B cell (primary cell): ENCODE data around the gene TMIE. TPM values are rescaled to one million over a fixed set of nuclear protein-coding genes. Genes with fewer than 3 reads are reported as not detected.

Experiments
- ATAC-seq: fragments of 200-7000 bp; cut with Tn5 transposase; one replicate; pipeline ENCODE4 v1.10.0; 2021; ENCODE audit warnings: low read depth, mild to moderate bottlenecking, moderate number of reproducible peaks, moderate library complexity
- CTCF ChIA-PET: fragments of 350-600 bp; sonication (Branson Sonifier 250); formaldehyde crosslinking; loops from one replicate; lab custom pipeline; 2021; ENCODE audit warnings: antibody characterized with exemption, inconsistent platforms; lab: Charles Lee
- POLR2A ChIA-PET: fragments of 350-600 bp; sonication (Branson Sonifier 250); formaldehyde crosslinking; loops from one replicate; lab custom pipeline; 2021; ENCODE audit warnings: antibody characterized with exemption; lab: Charles Lee
- DNase-seq: peaks from one replicate; pipeline ENCODE4 v3.0.0; 2013
- H2AFZ ChIP-seq: 2 replicates; pipeline ENCODE4 v1.6.1; 2012; ENCODE audit warnings: mild to moderate bottlenecking, low read depth, low read length; ENCODE audit not compliant: insufficient read depth, poor library complexity, severe bottlenecking
- H3K27ac ChIP-seq, 2 donors: 1 replicate in 1 of 2; 2 replicates in 1 of 2; pipeline ENCODE4 v1.5.1; 2012 to 2013; ENCODE audit warnings: low read length in 2 of 2, mild to moderate bottlenecking in 2 of 2, moderate library complexity in 1 of 2
- H3K27me3 ChIP-seq, 4 experiments: fragments of 200-600 bp in 1 of 4; sonication (generic) in 1 of 4; replicated peaks in 1 of 4; 1 replicate in 2 of 4; 2 replicates in 2 of 4; pipeline versions ENCODE4 v1.6.1 to v1.7.0; 2013 to 2016; ENCODE audit warnings: low read length in 3 of 4, mild to moderate bottlenecking in 2 of 4, mixed read lengths in 1 of 4, moderate library complexity in 1 of 4; ENCODE audit not compliant: insufficient read depth in 4 of 4, control insufficient read depth in 3 of 4; ENCODE audit errors: control extremely low read depth in 1 of 4
- H3K36me3 ChIP-seq, 2 experiments: replicated peaks in 1 of 2; 1 replicate in 1 of 2; 2 replicates in 1 of 2; pipeline versions ENCODE4 v1.6.1 to v1.7.1; 2013; ENCODE audit warnings: low read length in 1 of 2; ENCODE audit not compliant: insufficient read depth in 2 of 2, control insufficient read depth in 1 of 2; ENCODE audit errors: control extremely low read depth in 1 of 2, extremely low read depth in 1 of 2
- H3K4me1 ChIP-seq, 2 donors: fragments of 200-600 bp in 1 of 2; sonication (generic) in 1 of 2; 1 replicate in 1 of 2; 2 replicates in 1 of 2; pipeline versions ENCODE4 v1.5.1 to v1.6.1; 2013 to 2017; ENCODE audit warnings: low read length in 2 of 2; ENCODE audit not compliant: control insufficient read depth in 2 of 2, insufficient read depth in 2 of 2
- H3K4me2 ChIP-seq: replicated peaks from 2 replicates; pipeline ENCODE3; 2012; ENCODE audit warnings: mild to moderate bottlenecking, low read depth, low read length; ENCODE audit not compliant: poor library complexity, severe bottlenecking
- H3K4me3 ChIP-seq, 5 experiments: fragments of 200-600 bp in 1 of 5; sonication (generic) in 1 of 5; 1 replicate in 3 of 5; 2 replicates in 2 of 5; pipeline versions ENCODE4 v1.5.1 to v1.7.0; 2011 to 2016; ENCODE audit warnings: low read length in 4 of 5, mild to moderate bottlenecking in 4 of 5, low read depth in 2 of 5, control low read depth in 1 of 5, moderate library complexity in 1 of 5; ENCODE audit not compliant: insufficient read depth in 1 of 5; ENCODE audit errors: control extremely low read depth in 1 of 5, extremely low read depth in 1 of 5
- H3K79me2 ChIP-seq: fragments of 200-600 bp; sonication (generic); one replicate; pipeline ENCODE4 v1.6.0; 2016; ENCODE audit warnings: low read length; ENCODE audit not compliant: control insufficient read depth, insufficient read depth
- H3K9ac ChIP-seq: fragments of 200-600 bp; sonication (generic); 2 replicates; pipeline ENCODE4 v1.6.1; 2017; ENCODE audit warnings: mild to moderate bottlenecking, low read length, moderate library complexity
- H3K9me3 ChIP-seq, 3 donors: one replicate each; pipeline versions ENCODE4 v1.6.1 to v1.7.1; 2013; ENCODE audit warnings: low read length in 2 of 3; ENCODE audit not compliant: control insufficient read depth in 2 of 3, insufficient read depth in 1 of 3; ENCODE audit errors: control extremely low read depth in 1 of 3
- H4K20me1 ChIP-seq: 2 replicates; pipeline ENCODE4 v1.6.0; 2012; ENCODE audit warnings: mild to moderate bottlenecking, low read length; ENCODE audit not compliant: insufficient read depth, control insufficient read depth, poor library complexity, severe bottlenecking
- H3K27ac Mint-ChIP-seq: one replicate; pipeline ENCODE4 v1.8.0; 2021; ENCODE audit warnings: mixed read lengths
- H3K27me3 Mint-ChIP-seq: one replicate; pipeline ENCODE4 v1.8.0; 2021; ENCODE audit warnings: mixed read lengths
- H3K4me1 Mint-ChIP-seq: one replicate; pipeline ENCODE4 v1.8.0; 2021; ENCODE audit warnings: mixed read lengths
- H3K4me3 Mint-ChIP-seq: one replicate; pipeline ENCODE4 v1.8.0; 2021; ENCODE audit warnings: mixed read lengths
- H3K9me3 Mint-ChIP-seq: one replicate; pipeline ENCODE4 v1.8.0; 2022; ENCODE audit warnings: mixed read lengths; ENCODE audit not compliant: insufficient read depth
- CTCF ChIP-seq: fragments of 200-600 bp; IDR thresholded peaks from one replicate; pipeline ENCODE4 v1.8.0; 2022; ENCODE audit warnings: antibody characterized with exemption, mild to moderate bottlenecking
- EZH2 ChIP-seq: IDR thresholded peaks from 2 replicates; pipeline ENCODE4 v1.6.1; 2012; ENCODE audit warnings: borderline replicate concordance, low read depth, mild to moderate bottlenecking, moderate library complexity, low read length; ENCODE audit not compliant: insufficient read depth, poor library complexity, severe bottlenecking
- WGBS: methylation state at CpG from one replicate; pipeline ENCODE4 v1.1.5; 2013; ENCODE audit warnings: missing lambda C conversion rate; ENCODE audit not compliant: insufficient coverage; 5-methylcytosine and 5-hydroxymethylcytosine counted together
- intact Hi-C: fragments of 100-400 bp; cut with micrococcal nuclease; formaldehyde crosslinking; loops from one replicate; pipeline ENCODE4 v1.10.0; 2022
- polyA plus RNA-seq: library from polyadenylated mRNA; depleted of rRNA; stranded (reverse); fragments of >200 nt; gene quantifications from 2 replicates; pipeline ENCODE4 v1.2.3, GENCODE V29; 2012
- total RNA-seq, 2 donors: library from RNA; stranded (reverse); fragments of 120-200 nt in 1 of 2; gene quantifications; 1 replicate in 1 of 2; 2 replicates in 1 of 2; pipeline versions ENCODE4 v1.2.3 to v1.2.4, GENCODE V29; 2013 to 2022

Gene TMIE
- total and polyA plus RNA-seq, 2 donors (not counting 1 experiment from before 2014, with no cell fraction given) = not detected

- TF ChIP-seq CTCF (no peak), EZH2 (no peak)
- no peak for ATAC-seq
Observed at GRCh38 chr3:46714728-46715506, 13.7 kb downstream of the TMIE start.

More at GRCh38 chr3:46714728-46715506, 13.7 kb downstream of the TMIE start:
- DNase-seq = no peak
- Histone ChIP-seq H3K27ac (no peak overlapping the region), H3K27me3 (peaks cover 0 to 13% (median 0%) of the 10 kb centered on the region in 4 experiments), H3K9me3 (no peaks in the 10 kb centered on the region), H3K79me2 (no peaks in the 10 kb centered on the region), H4K20me1 (no peaks in the 10 kb centered on the region), H3K9ac (no peak overlapping the region), H3K36me3 (no peaks in the 10 kb centered on the region), H3K4me3 (no peak overlapping the region), H2AFZ (no peak overlapping the region), H3K4me2 (no peak overlapping the region), H3K4me1 (no peaks in the 10 kb centered on the region)
- Mint-ChIP-seq H3K27ac (no peak overlapping the region), H3K4me3 (no peak overlapping the region), H3K27me3 (peaks cover 19% of the 10 kb centered on the region), H3K9me3 (no peaks in the 10 kb centered on the region), H3K4me1 (no peaks in the 10 kb centered on the region)
- POLR2A ChIA-PET = no interaction called here
- intact Hi-C loops = no loop called here
- CTCF ChIA-PET = interaction anchor here (1.1 to 1.6 kb wide), 2 partner anchors 180 kb away, joined by 3 read pairs; no protein-coding TSS in a partner anchor
- 93% methylated on average over 9 of the region's 10 CpGs for WGBS
